ENCODE measurements around the gene STK35.

Gene STK35

GRCh38 chr20:2143594-2143993, 42.0 kb downstream of the STK35 start:
- TF ChIP-seq NFRKB (IDR thresholded peaks at IDR 0.05) (no peak), BHLHE40 (IDR thresholded peaks at IDR 0.05; ENCODE audit: borderline replicate concordance) (no peak)
- ChIA-PET CTCF (no interaction called here), POLR2A (no interaction called here)
- no peak for DNase-seq (ENCODE audit: extremely low spot score)

GRCh38 chr20:2144850-2145249, 43.2 kb downstream of the STK35 start:
- no peak for TF ChIP-seq TARDBP (IDR thresholded peaks at IDR 0.05)
- TF ChIP-seq SUZ12 (IDR thresholded peaks at IDR 0.05) = no peak
- no peak for TF ChIP-seq ARNT (IDR thresholded peaks at IDR 0.05)
- no peak for TF ChIP-seq BHLHE40 (IDR thresholded peaks at IDR 0.05; ENCODE audit: borderline replicate concordance)
- TF ChIP-seq HDGF (IDR thresholded peaks at IDR 0.05; ENCODE audit: borderline replicate concordance) = no peak
- TF ChIP-seq NFRKB (IDR thresholded peaks at IDR 0.05) = no peak
- TF ChIP-seq CTBP1 (IDR thresholded peaks at IDR 0.05; ENCODE audit: borderline replicate concordance) = no peak
- no peak for TF ChIP-seq FOXA1 (IDR thresholded peaks at IDR 0.05)
- TF ChIP-seq LEF1 (IDR thresholded peaks at IDR 0.05; ENCODE audit: borderline replicate concordance) = no peak
- no peak for TF ChIP-seq FOXK2 (IDR thresholded peaks at IDR 0.05)
- TF ChIP-seq PKNOX1 (IDR thresholded peaks at IDR 0.05) = no peak
- TF ChIP-seq ZNF384 (IDR thresholded peaks at IDR 0.05) = no peak
- no peak for TF ChIP-seq ELF4 (IDR thresholded peaks at IDR 0.05)
- no peak for TF ChIP-seq FOXM1 (IDR thresholded peaks at IDR 0.05; ENCODE audit: borderline replicate concordance)
- ChIA-PET POLR2A (no interaction called here), CTCF (no interaction called here)
- DNase-seq (ENCODE audit: extremely low spot score) = no peak

- ChIA-PET POLR2A (no interaction called here), CTCF (no interaction called here)
- no peak for DNase-seq (ENCODE audit: extremely low spot score)
- TF ChIP-seq PKNOX1 (IDR thresholded peaks at IDR 0.05) = no peak
- no peak for TF ChIP-seq FOXA1 (IDR thresholded peaks at IDR 0.05)
- TF ChIP-seq CTBP1 (IDR thresholded peaks at IDR 0.05; ENCODE audit: borderline replicate concordance) = no peak
- TF ChIP-seq LEF1 (IDR thresholded peaks at IDR 0.05; ENCODE audit: borderline replicate concordance) = no peak
- no peak for TF ChIP-seq ARNT (IDR thresholded peaks at IDR 0.05)
- no peak for TF ChIP-seq ZNF384 (IDR thresholded peaks at IDR 0.05)
- no peak for TF ChIP-seq TARDBP (IDR thresholded peaks at IDR 0.05)
- TF ChIP-seq HDGF (IDR thresholded peaks at IDR 0.05; ENCODE audit: borderline replicate concordance) = no peak
- TF ChIP-seq SUZ12 (IDR thresholded peaks at IDR 0.05) = no peak
- TF ChIP-seq L3MBTL2 (conservative IDR thresholded peaks at IDR 0.05) = no peak
- TF ChIP-seq ELF4 (IDR thresholded peaks at IDR 0.05) = no peak
These were observed 43.7 kb downstream of the STK35 start for GRCh38 chr20:2145376-2145775.

GRCh38 chr20:2146080-2146867, 44.6 kb downstream of the STK35 start:
- TF ChIP-seq CTBP1 (IDR thresholded peaks at IDR 0.05; ENCODE audit: borderline replicate concordance) (no peak), HDGF (IDR thresholded peaks at IDR 0.05; ENCODE audit: borderline replicate concordance) (no peak)
- no peak for DNase-seq (ENCODE audit: extremely low spot score)
- ChIA-PET CTCF (no interaction called here), POLR2A (no interaction called here)

- POLR2A ChIA-PET = interaction anchor here (1.1 kb wide), 1 partner anchor 46 kb away, joined by 3 read pairs; no protein-coding TSS in a partner anchor
- DNase-seq (ENCODE audit: extremely low spot score) = no peak
- TF ChIP-seq LEF1 (IDR thresholded peaks at IDR 0.05; ENCODE audit: borderline replicate concordance) (no peak), SP1 (IDR thresholded peaks at IDR 0.05) (no peak), FOXA1 (IDR thresholded peaks at IDR 0.05) (no peak), SUZ12 (IDR thresholded peaks at IDR 0.05) (no peak), ARNT (IDR thresholded peaks at IDR 0.05) (no peak), L3MBTL2 (conservative IDR thresholded peaks at IDR 0.05) (no peak), ZNF384 (IDR thresholded peaks at IDR 0.05) (no peak), FOXM1 (IDR thresholded peaks at IDR 0.05; ENCODE audit: borderline replicate concordance) (no peak), HDGF (IDR thresholded peaks at IDR 0.05; ENCODE audit: borderline replicate concordance) (no peak), TARDBP (IDR thresholded peaks at IDR 0.05) (no peak), NFRKB (IDR thresholded peaks at IDR 0.05) (no peak), FOXK2 (IDR thresholded peaks at IDR 0.05) (no peak), ELF4 (IDR thresholded peaks at IDR 0.05) (no peak), CTBP1 (IDR thresholded peaks at IDR 0.05; ENCODE audit: borderline replicate concordance) (no peak), BHLHE40 (IDR thresholded peaks at IDR 0.05; ENCODE audit: borderline replicate concordance) (no peak), PKNOX1 (IDR thresholded peaks at IDR 0.05) (no peak)
- CTCF ChIA-PET = no interaction called here
These were observed 47.9 kb downstream of the STK35 start for GRCh38 chr20:2149507-2149906.

GRCh38 chr20:2150660-2151059, 49.0 kb downstream of the STK35 start:
- TF ChIP-seq PKNOX1 (IDR thresholded peaks at IDR 0.05) = no peak
- no peak for TF ChIP-seq L3MBTL2 (conservative IDR thresholded peaks at IDR 0.05)
- no peak for TF ChIP-seq FOXM1 (IDR thresholded peaks at IDR 0.05; ENCODE audit: borderline replicate concordance)
- TF ChIP-seq BHLHE40 (IDR thresholded peaks at IDR 0.05; ENCODE audit: borderline replicate concordance) = no peak
- TF ChIP-seq ZNF384 (IDR thresholded peaks at IDR 0.05) = no peak
- no peak for TF ChIP-seq FOXK2 (IDR thresholded peaks at IDR 0.05)
- no peak for TF ChIP-seq CTBP1 (IDR thresholded peaks at IDR 0.05; ENCODE audit: borderline replicate concordance)
- TF ChIP-seq LEF1 (IDR thresholded peaks at IDR 0.05; ENCODE audit: borderline replicate concordance) = no peak
- TF ChIP-seq HDGF (IDR thresholded peaks at IDR 0.05; ENCODE audit: borderline replicate concordance) = no peak
- no peak for TF ChIP-seq TARDBP (IDR thresholded peaks at IDR 0.05)
- TF ChIP-seq FOXA1 (IDR thresholded peaks at IDR 0.05) = no peak
- no peak for TF ChIP-seq SUZ12 (IDR thresholded peaks at IDR 0.05)
- no peak for TF ChIP-seq SP1 (IDR thresholded peaks at IDR 0.05)
- no peak for TF ChIP-seq ARNT (IDR thresholded peaks at IDR 0.05)
- no peak for TF ChIP-seq NFRKB (IDR thresholded peaks at IDR 0.05)
- TF ChIP-seq ELF4 (IDR thresholded peaks at IDR 0.05) = no peak
- ChIA-PET CTCF (no interaction called here), POLR2A (no interaction called here)
- no peak for DNase-seq (ENCODE audit: extremely low spot score)

Data from HEK293T (cell line).